Right lung (tissue), 5 donors: ENCODE measurements around the gene TM4SF1. TPM values are rescaled to one million over a fixed set of nuclear protein-coding genes. Genes with fewer than 3 reads are reported as not detected.

Experiments
- polyA plus RNA-seq, 5 donors: library from polyadenylated mRNA; unstranded; fragments of 120-200 nt; gene quantifications; one replicate each; pipeline versions ENCODE4 v1.2.1 to v1.2.3, GENCODE V29; 2013; ENCODE audit warnings: inconsistent platforms in 1 of 5, low replicate concordance in 1 of 5; ENCODE audit not compliant: insufficient read length in 5 of 5, insufficient read depth in 1 of 5

The TM4SF1 gene
- polyA plus RNA-seq, 5 donors, result 82.5 to 135 (median 109) TPM

Other genes starting within 250 kb of the TM4SF1 start
- gene HPS3, start 248.0 kb downstream of the TM4SF1 start, polyA plus RNA-seq, result 10 to 100 TPM; 29.5 to 47.3 (median 39.3) TPM
- 10 to 100 TPM in 2 of 5 donors, 1 to 10 TPM in 3; 4.3 to 19.0 (median 7.3) TPM for gene CP, start 155.8 kb downstream of the TM4SF1 start, polyA plus RNA-seq
- gene TM4SF18, start 44.0 kb downstream of the TM4SF1 start, polyA plus RNA-seq, result 10 to 100 TPM in 4 of 5 donors, 1 to 10 TPM in 1; 8.7 to 16.1 (median 11.7) TPM
- under 1 TPM in 3 of 5 donors, not detected in 2; 0.08 to 0.98 (median 0.13) TPM for gene TM4SF4, start 97.0 kb upstream of the TM4SF1 start, polyA plus RNA-seq